Skeletal muscle satellite cell (primary cell): ENCODE data around the gene UBD.

ENCODE experiments used
- H3K27me3 ChIP-seq: 2 replicates; pipeline ENCODE4 v1.7.0; 2013; ENCODE audit warnings: low read length; ENCODE audit not compliant: control insufficient read depth, insufficient read depth
- H3K36me3 ChIP-seq: 2 replicates; pipeline ENCODE4 v1.7.0; 2013; ENCODE audit warnings: mild to moderate bottlenecking, control low read depth, low read length; ENCODE audit not compliant: insufficient read depth
- H3K4me1 ChIP-seq: 2 replicates; pipeline ENCODE4 v1.7.0; 2013; ENCODE audit warnings: low read length; ENCODE audit not compliant: control insufficient read depth, insufficient read depth
- H3K4me2 ChIP-seq: 2 replicates; pipeline ENCODE4 v1.7.0; 2013; ENCODE audit warnings: mild to moderate bottlenecking, low read length
- H3K4me3 ChIP-seq: 2 replicates; pipeline ENCODE4 v1.7.0; 2013; ENCODE audit warnings: low read length
- H3K9ac ChIP-seq: 2 replicates; pipeline ENCODE4 v1.7.0; 2013; ENCODE audit warnings: mild to moderate bottlenecking, low read depth, low read length, moderate library complexity
- H3K9me3 ChIP-seq: replicated peaks from 2 replicates; pipeline ENCODE4 v1.7.0; 2013; ENCODE audit warnings: mild to moderate bottlenecking, control low read depth, low read length

UBD gene

DNA sequence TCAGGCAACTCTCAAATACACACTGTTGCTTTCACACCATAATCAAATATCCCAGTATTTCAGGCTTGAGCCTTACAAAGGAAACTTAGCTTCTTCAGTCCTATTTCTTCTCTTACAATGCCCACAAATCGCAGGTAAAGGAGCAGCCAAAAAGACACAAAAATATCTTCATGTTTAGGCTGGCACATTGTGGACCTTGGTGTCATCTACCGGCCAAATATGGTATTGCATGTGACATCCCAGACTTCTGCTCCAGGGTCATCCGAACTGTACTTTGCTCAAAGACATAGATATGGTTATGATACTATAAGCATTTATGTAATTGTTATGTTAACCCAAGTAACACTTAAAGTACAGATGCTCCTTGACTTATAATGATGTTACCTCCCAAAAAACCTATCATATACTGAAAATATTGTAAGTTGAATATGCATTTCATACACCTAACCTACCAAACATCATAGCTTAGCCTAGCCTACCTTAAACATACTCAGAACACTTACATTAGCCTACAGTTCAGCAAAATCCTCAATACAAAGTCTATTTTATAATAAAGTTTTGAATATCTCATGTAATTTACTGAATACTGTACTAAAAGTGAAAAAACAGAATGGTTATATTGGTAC is 30.0 kb upstream of the UBD start:
- Histone ChIP-seq H3K9ac (no peak overlapping the region), H3K4me2 (no peak overlapping the region), H3K9me3 (no peaks in the 10 kb centered on the region), H3K27me3 (peaks cover 16% of the 10 kb centered on the region), H3K4me3 (no peak overlapping the region), H3K36me3 (no peaks in the 10 kb centered on the region), H3K4me1 (no peaks in the 10 kb centered on the region)

DNA sequence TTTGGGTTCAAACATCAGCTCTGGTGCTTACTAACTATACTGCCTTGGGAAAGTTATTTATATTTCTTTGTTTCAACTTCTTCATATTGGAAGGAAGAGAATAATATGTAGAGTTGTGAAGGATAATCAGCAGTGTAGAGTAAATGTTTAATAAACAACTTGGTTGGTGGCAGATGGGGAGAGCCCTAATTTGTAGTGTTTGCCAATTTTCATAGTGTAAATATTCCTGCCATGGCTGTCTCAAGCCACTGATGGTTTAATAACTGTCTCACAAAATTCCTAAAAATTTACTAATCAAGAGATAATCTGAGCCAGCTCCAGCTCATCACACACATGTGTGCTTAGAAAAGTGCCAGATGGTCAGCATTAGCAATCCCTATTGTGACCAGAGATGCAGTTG is 25.3 kb upstream of the UBD start, which contains the start of gene OR2H2:
Gene OR2H2 (plus strand): TSS at position 301 of the 400 bp plus-strand sequence. CDS start 2,824 bp downstream, outside the sequence.
- Histone ChIP-seq H3K4me2 (no peak within 1 kb of the TSS), H3K4me3 (no peak within 1 kb of the TSS), H3K9ac (no peak within 1 kb of the TSS)

DNA sequence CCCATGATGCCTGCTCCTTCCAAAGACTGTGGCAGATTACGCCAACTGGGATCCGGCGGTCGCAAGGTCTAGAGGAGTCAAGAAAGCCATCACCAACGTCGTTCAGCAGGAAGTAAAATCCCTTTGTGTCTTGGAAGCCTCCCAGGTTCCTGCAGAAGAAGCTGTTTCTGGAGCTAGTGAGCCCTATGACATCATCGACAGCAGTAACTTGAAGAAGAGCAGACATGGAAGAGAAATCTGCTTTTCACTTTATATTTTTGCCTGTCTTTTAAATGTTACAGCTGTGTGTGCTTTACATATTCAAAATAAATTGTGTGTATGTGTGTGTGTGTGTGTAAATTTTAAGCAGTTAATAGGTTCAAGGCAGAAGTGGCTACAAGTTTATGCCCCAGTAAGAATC is 18.0 kb upstream of the UBD start:
- no peaks in the 10 kb centered on the region for H3K4me1 ChIP-seq
- no peak overlapping the region for H3K4me3 ChIP-seq
- H3K9ac ChIP-seq: no peak overlapping the region
- no peaks in the 10 kb centered on the region for H3K9me3 ChIP-seq
- no peak overlapping the region for H3K4me2 ChIP-seq
- H3K36me3 ChIP-seq: no peaks in the 10 kb centered on the region
- peaks cover 5% of the 10 kb centered on the region for H3K27me3 ChIP-seq

More for the DNA sequence above, 25.3 kb upstream of the UBD start, which contains the start of gene OR2H2:
- H3K27me3 ChIP-seq: peaks cover 28% of the 10 kb centered on the region
- no peaks in the 10 kb centered on the region for H3K36me3 ChIP-seq
- H3K4me1 ChIP-seq: no peaks in the 10 kb centered on the region
- H3K9me3 ChIP-seq: no peaks in the 10 kb centered on the region

DNA sequence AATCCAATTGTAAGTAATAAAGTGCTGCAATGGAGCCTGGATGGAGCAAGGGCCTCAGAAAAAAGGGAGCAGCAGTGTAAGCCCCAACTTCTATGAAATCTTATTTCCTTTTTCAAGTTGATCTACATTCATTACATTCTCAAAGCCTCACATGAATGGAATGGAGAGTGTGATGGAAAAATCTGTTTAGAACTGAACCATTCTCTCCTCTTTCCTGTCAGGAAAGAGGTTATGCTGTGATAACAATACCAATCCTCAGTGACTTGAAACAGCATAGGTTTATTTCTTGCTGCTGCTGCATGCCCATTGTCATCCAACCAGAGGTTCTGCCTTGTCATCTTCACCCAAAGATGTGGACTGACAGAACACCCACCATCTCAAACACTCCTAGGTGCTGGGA is 16.5 kb upstream of the UBD start:
- Histone ChIP-seq H3K27me3 (peaks cover 4% of the 10 kb centered on the region), H3K4me3 (no peak overlapping the region), H3K4me2 (no peak overlapping the region), H3K4me1 (no peaks in the 10 kb centered on the region), H3K9ac (no peak overlapping the region), H3K36me3 (no peaks in the 10 kb centered on the region), H3K9me3 (no peaks in the 10 kb centered on the region)

DNA sequence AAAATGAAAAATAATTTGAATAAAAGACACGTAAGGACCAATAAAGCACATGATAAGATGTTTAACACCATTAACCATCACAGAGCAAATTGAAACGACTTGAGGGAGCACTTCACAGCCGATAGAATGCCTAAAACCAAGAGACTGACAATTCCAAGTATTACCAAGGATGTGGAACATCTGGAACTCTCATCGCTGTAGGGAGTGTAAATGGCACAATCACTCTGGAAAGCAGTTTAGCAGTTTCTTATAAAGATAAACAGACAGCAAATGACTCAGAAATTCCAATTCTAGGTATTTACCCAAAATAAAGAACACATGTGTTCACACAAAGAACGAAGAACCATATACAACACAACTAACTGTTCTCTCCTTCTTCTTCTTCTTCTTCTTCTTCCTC is 8.5 kb upstream of the UBD start:
- Histone ChIP-seq H3K4me1 (no peaks in the 10 kb centered on the region), H3K4me3 (no peak overlapping the region), H3K27me3 (no peaks in the 10 kb centered on the region), H3K36me3 (no peaks in the 10 kb centered on the region), H3K9me3 (no peaks in the 10 kb centered on the region), H3K4me2 (no peak overlapping the region), H3K9ac (no peak overlapping the region)

DNA sequence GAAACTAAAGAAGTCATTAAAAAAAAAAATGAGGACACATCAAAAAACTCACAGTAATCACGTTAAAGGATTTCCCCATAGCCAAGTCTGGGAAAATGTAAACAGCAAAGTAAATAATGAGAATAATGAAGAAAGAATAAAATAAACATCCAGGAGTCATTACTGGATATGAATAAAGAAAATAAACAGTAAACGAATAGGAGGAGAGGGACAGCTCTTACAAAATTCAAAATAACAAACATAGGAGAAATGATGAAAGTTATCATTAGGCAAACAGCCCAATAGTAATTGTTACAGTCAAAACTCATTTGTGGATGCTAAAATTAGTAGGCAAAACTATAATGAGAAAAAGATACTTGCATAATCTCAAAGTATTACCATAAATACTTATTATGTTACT is 8.0 kb upstream of the UBD start:
- H3K27me3 ChIP-seq: no peaks in the 10 kb centered on the region
- H3K9me3 ChIP-seq: no peaks in the 10 kb centered on the region
- no peaks in the 10 kb centered on the region for H3K36me3 ChIP-seq
- H3K4me1 ChIP-seq: no peaks in the 10 kb centered on the region
- H3K4me3 ChIP-seq: no peak overlapping the region
- no peak overlapping the region for H3K9ac ChIP-seq
- H3K4me2 ChIP-seq: no peak overlapping the region

DNA sequence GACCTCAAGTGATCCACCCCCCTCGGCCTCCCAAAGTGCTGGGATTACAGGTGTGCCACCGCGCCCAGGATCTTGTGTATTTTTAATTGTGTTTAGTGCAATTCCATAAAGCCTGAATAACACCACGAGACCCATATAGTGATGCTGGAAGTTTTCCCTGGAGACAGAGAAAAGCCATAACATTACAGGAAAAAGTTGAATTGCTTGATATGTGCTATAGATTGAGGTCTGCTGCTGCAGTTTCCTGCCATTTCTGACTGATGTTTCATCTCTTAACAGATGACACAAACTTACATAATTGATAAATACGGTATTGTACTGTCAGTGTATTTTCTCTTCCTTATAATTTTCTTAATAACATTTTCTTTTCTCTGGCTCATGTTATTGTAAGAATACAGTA is 7.3 kb upstream of the UBD start:
- Histone ChIP-seq H3K36me3 (no peaks in the 10 kb centered on the region), H3K9ac (no peak overlapping the region), H3K4me1 (no peaks in the 10 kb centered on the region), H3K9me3 (no peaks in the 10 kb centered on the region), H3K4me2 (no peak overlapping the region), H3K27me3 (no peaks in the 10 kb centered on the region), H3K4me3 (no peak overlapping the region)

DNA sequence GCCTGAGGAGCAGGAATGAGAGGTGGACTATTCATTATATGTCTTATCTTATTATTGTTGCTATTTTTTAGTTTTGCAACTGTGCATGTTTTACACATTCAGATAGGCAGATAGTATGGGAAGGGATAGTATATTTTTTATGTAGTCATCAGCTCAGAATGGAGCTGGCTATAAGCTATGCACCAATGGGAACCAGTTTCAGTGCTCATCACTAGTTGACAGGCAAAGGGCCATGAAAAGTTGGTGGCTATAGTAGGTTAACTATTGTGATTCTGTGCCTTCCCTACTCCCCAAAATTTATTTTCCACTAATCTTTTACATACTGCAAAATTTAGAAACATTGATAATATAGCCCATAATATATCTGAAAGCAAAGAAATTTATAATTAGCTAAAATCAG is 5.3 kb upstream of the UBD start:
- Histone ChIP-seq H3K9ac (no peak overlapping the region), H3K9me3 (no peaks in the 10 kb centered on the region), H3K4me1 (no peaks in the 10 kb centered on the region), H3K27me3 (no peaks in the 10 kb centered on the region), H3K4me2 (no peak overlapping the region), H3K4me3 (no peak overlapping the region), H3K36me3 (no peaks in the 10 kb centered on the region)

DNA sequence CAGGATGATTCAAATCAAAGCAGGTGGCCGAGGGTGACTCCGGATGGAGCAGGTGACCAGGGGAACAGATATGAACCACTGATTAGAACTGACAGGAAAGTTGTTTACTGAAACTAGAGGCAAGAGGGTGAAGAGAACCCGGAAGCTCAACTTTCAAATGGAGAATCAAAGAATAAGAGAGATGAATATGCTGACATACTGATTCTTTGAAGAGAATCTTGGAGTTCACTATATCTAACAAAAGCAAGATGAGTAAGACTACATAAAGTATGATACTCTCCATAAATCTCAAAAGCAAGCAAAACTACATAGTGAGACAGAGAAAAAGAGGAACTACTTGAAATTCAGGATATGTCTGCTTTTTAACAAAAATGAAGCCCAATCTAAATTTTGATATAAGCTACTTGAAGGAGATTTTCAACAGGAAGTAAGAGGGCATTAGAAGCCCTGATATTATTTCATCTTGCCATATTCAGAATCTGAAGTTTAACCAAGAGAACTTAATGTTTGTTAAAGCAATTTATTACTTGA is 4.0 kb upstream of the UBD start:
- Histone ChIP-seq H3K4me1 (no peaks in the 10 kb centered on the region), H3K9ac (no peak overlapping the region), H3K27me3 (no peaks in the 10 kb centered on the region), H3K36me3 (no peaks in the 10 kb centered on the region), H3K9me3 (no peaks in the 10 kb centered on the region), H3K4me3 (no peak overlapping the region), H3K4me2 (no peak overlapping the region)

DNA sequence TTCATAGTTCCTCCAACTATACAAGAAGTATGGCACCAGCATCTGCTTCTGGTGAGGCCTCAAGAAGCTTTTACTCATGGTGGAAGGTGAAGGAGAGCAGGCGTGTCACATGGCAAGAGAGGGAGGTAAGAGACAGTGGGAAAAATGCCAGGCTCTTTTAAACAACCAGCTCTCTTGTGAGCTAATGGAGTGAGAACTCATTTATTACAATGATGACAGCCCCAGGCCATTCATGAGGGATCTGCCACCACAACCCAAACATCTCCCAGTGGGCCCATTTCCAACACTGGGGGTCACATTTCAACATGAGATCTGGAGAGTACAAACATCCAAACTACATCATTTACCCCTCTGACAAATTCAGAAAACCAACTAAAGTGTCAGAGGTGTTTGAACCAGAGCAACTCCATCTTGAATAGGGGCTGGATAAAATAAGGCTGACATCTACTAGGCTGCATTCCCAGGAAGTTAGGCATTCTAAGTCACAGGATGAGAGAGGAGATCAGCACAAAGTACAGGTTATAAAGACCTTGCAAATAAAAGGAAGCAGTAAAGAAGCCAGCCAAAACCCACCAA is 2.2 kb upstream of the UBD start:
- Histone ChIP-seq H3K9ac (no peak overlapping the region), H3K36me3 (no peaks in the 10 kb centered on the region), H3K4me1 (no peaks in the 10 kb centered on the region), H3K4me2 (no peak overlapping the region), H3K4me3 (no peak overlapping the region), H3K27me3 (no peaks in the 10 kb centered on the region), H3K9me3 (no peaks in the 10 kb centered on the region)

DNA sequence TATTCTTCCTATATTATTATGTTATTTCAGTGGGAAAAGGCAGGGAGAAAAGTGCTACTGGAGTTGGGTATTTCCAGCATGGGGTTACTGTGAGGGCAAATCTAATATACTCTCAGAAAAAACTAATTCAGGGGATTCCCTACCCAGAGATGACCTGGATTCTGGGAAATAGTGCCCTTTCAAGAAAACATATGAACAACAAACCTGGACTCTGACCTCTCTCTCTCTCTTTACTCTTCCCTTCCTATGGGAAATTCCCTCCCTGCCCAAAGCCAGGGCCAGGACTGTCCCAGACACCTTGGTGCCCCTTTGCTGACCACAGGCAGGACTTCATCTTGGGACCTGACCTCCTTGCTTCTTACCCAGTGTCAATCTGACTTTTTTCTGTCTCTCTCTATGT is 1.6 kb upstream of the UBD start:
- Histone ChIP-seq H3K36me3 (no peaks in the 10 kb centered on the region), H3K27me3 (no peaks in the 10 kb centered on the region), H3K9ac (no peak overlapping the region), H3K4me2 (no peak overlapping the region), H3K4me1 (no peaks in the 10 kb centered on the region), H3K9me3 (no peaks in the 10 kb centered on the region), H3K4me3 (no peak overlapping the region)
